B cell (primary cell): ENCODE data around the gene SIPA1L3. TPM values are rescaled to one million over a fixed set of nuclear protein-coding genes. Genes with fewer than 3 reads are reported as not detected.
A peak's percentile ranks its signal among the peaks of the same experiment; 100 is the strongest.

ENCODE experiments used
- ATAC-seq: fragments of 200-7000 bp; cut with Tn5 transposase; one replicate; pipeline ENCODE4 v1.10.0; 2021; ENCODE audit warnings: low read depth, mild to moderate bottlenecking, moderate number of reproducible peaks, moderate library complexity
- CTCF ChIA-PET: fragments of 350-600 bp; sonication (Branson Sonifier 250); formaldehyde crosslinking; loops from one replicate; lab custom pipeline; 2021; ENCODE audit warnings: antibody characterized with exemption, inconsistent platforms; lab: Charles Lee
- POLR2A ChIA-PET: fragments of 350-600 bp; sonication (Branson Sonifier 250); formaldehyde crosslinking; loops from one replicate; lab custom pipeline; 2021; ENCODE audit warnings: antibody characterized with exemption; lab: Charles Lee
- DNase-seq: peaks from one replicate; pipeline ENCODE4 v3.0.0; 2013
- H2AFZ ChIP-seq: 2 replicates; pipeline ENCODE4 v1.6.1; 2012; ENCODE audit warnings: mild to moderate bottlenecking, low read depth, low read length; ENCODE audit not compliant: insufficient read depth, poor library complexity, severe bottlenecking
- H3K27ac ChIP-seq, 2 donors: 1 replicate in 1 of 2; 2 replicates in 1 of 2; pipeline ENCODE4 v1.5.1; 2012 to 2013; ENCODE audit warnings: low read length in 2 of 2, mild to moderate bottlenecking in 2 of 2, moderate library complexity in 1 of 2
- H3K27me3 ChIP-seq, 4 experiments: fragments of 200-600 bp in 1 of 4; sonication (generic) in 1 of 4; replicated peaks in 1 of 4; 1 replicate in 2 of 4; 2 replicates in 2 of 4; pipeline versions ENCODE4 v1.6.1 to v1.7.0; 2013 to 2016; ENCODE audit warnings: low read length in 3 of 4, mild to moderate bottlenecking in 2 of 4, mixed read lengths in 1 of 4, moderate library complexity in 1 of 4; ENCODE audit not compliant: insufficient read depth in 4 of 4, control insufficient read depth in 3 of 4; ENCODE audit errors: control extremely low read depth in 1 of 4
- H3K36me3 ChIP-seq, 2 experiments: replicated peaks in 1 of 2; 1 replicate in 1 of 2; 2 replicates in 1 of 2; pipeline versions ENCODE4 v1.6.1 to v1.7.1; 2013; ENCODE audit warnings: low read length in 1 of 2; ENCODE audit not compliant: insufficient read depth in 2 of 2, control insufficient read depth in 1 of 2; ENCODE audit errors: control extremely low read depth in 1 of 2, extremely low read depth in 1 of 2
- H3K4me1 ChIP-seq, 2 donors: fragments of 200-600 bp in 1 of 2; sonication (generic) in 1 of 2; 1 replicate in 1 of 2; 2 replicates in 1 of 2; pipeline versions ENCODE4 v1.5.1 to v1.6.1; 2013 to 2017; ENCODE audit warnings: low read length in 2 of 2; ENCODE audit not compliant: control insufficient read depth in 2 of 2, insufficient read depth in 2 of 2
- H3K4me2 ChIP-seq: replicated peaks from 2 replicates; pipeline ENCODE3; 2012; ENCODE audit warnings: mild to moderate bottlenecking, low read depth, low read length; ENCODE audit not compliant: poor library complexity, severe bottlenecking
- H3K4me3 ChIP-seq, 5 experiments: fragments of 200-600 bp in 1 of 5; sonication (generic) in 1 of 5; 1 replicate in 3 of 5; 2 replicates in 2 of 5; pipeline versions ENCODE4 v1.5.1 to v1.7.0; 2011 to 2016; ENCODE audit warnings: low read length in 4 of 5, mild to moderate bottlenecking in 4 of 5, low read depth in 2 of 5, control low read depth in 1 of 5, moderate library complexity in 1 of 5; ENCODE audit not compliant: insufficient read depth in 1 of 5; ENCODE audit errors: control extremely low read depth in 1 of 5, extremely low read depth in 1 of 5
- H3K79me2 ChIP-seq: fragments of 200-600 bp; sonication (generic); one replicate; pipeline ENCODE4 v1.6.0; 2016; ENCODE audit warnings: low read length; ENCODE audit not compliant: control insufficient read depth, insufficient read depth
- H3K9ac ChIP-seq: fragments of 200-600 bp; sonication (generic); 2 replicates; pipeline ENCODE4 v1.6.1; 2017; ENCODE audit warnings: mild to moderate bottlenecking, low read length, moderate library complexity
- H3K9me3 ChIP-seq, 3 donors: one replicate each; pipeline versions ENCODE4 v1.6.1 to v1.7.1; 2013; ENCODE audit warnings: low read length in 2 of 3; ENCODE audit not compliant: control insufficient read depth in 2 of 3, insufficient read depth in 1 of 3; ENCODE audit errors: control extremely low read depth in 1 of 3
- H4K20me1 ChIP-seq: 2 replicates; pipeline ENCODE4 v1.6.0; 2012; ENCODE audit warnings: mild to moderate bottlenecking, low read length; ENCODE audit not compliant: insufficient read depth, control insufficient read depth, poor library complexity, severe bottlenecking
- H3K27ac Mint-ChIP-seq: one replicate; pipeline ENCODE4 v1.8.0; 2021; ENCODE audit warnings: mixed read lengths
- H3K27me3 Mint-ChIP-seq: one replicate; pipeline ENCODE4 v1.8.0; 2021; ENCODE audit warnings: mixed read lengths
- H3K4me1 Mint-ChIP-seq: one replicate; pipeline ENCODE4 v1.8.0; 2021; ENCODE audit warnings: mixed read lengths
- H3K4me3 Mint-ChIP-seq: one replicate; pipeline ENCODE4 v1.8.0; 2021; ENCODE audit warnings: mixed read lengths
- H3K9me3 Mint-ChIP-seq: one replicate; pipeline ENCODE4 v1.8.0; 2022; ENCODE audit warnings: mixed read lengths; ENCODE audit not compliant: insufficient read depth
- EZH2 ChIP-seq: IDR thresholded peaks from 2 replicates; pipeline ENCODE4 v1.6.1; 2012; ENCODE audit warnings: borderline replicate concordance, low read depth, mild to moderate bottlenecking, moderate library complexity, low read length; ENCODE audit not compliant: insufficient read depth, poor library complexity, severe bottlenecking
- WGBS: methylation state at CpG from one replicate; pipeline ENCODE4 v1.1.5; 2013; ENCODE audit warnings: missing lambda C conversion rate; ENCODE audit not compliant: insufficient coverage; 5-methylcytosine and 5-hydroxymethylcytosine counted together
- intact Hi-C: fragments of 100-400 bp; cut with micrococcal nuclease; formaldehyde crosslinking; loops from one replicate; pipeline ENCODE4 v1.10.0; 2022
- polyA plus RNA-seq: library from polyadenylated mRNA; depleted of rRNA; stranded (reverse); fragments of >200 nt; gene quantifications from 2 replicates; pipeline ENCODE4 v1.2.3, GENCODE V29; 2012
- total RNA-seq, 2 donors: library from RNA; stranded (reverse); fragments of 120-200 nt in 1 of 2; gene quantifications; 1 replicate in 1 of 2; 2 replicates in 1 of 2; pipeline versions ENCODE4 v1.2.3 to v1.2.4, GENCODE V29; 2013 to 2022
- TF ChIP-seq, protein P1 (sequence below): fragments of 200-600 bp; IDR thresholded peaks from one replicate; pipeline ENCODE4 v1.8.0; 2022; ENCODE audit warnings: antibody characterized with exemption, mild to moderate bottlenecking

SIPA1L3 gene
- total and polyA plus RNA-seq, 2 donors (not counting 1 experiment from before 2014, with no cell fraction given), result 48.3 to 295 TPM

DNA sequence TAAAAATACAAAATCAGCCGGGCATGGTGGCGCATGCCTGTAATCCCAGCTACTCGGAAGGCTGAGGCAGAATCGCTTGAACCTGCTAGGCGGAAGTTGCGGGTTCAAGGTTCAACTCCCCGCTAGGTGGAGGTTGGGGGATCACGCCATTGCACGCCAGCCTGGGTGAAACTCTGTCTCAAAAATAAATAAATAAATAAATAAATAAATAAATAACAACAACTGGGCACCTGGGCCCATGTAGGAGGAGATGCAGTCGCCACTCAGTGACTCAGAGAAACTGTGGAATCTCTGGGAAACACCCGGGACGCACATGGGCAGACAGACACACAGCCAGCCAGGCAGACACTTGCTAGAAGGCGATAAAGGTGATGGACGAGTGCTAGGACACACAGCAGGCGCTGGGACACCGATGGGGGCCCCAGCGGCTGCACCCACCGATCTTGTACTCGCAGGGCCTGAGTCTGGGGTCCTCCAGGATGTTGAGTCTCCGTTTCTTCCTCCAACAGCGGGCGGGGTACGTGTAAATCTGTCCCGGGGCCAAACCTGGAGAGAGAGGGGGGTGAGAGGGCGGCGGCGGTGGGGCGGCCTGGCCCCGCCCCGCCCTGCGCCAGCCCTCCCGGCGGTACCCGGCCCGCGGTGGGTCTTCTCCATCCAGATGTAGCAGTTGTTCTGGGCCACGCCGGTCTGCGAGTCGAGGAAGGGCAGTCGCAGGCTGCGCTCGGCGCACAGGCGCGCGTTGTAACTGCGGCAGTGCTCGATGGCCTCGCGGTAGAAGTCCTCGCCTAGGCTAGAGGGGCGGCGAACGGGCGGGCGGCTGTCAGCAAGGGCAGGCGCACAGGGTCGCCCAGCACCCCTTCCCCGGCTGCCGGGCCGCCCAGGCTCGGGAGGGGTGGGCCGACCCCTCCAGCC, 315.2 kb downstream of the SIPA1L3 start:
- DNase-seq, result no peak
- 43% methylated on average over 51 of the region's 64 CpGs for WGBS
- Histone ChIP-seq H3K27ac (no peak overlapping the region), H3K9ac (no peak overlapping the region), H3K4me2 (no peak overlapping the region), H4K20me1 (no peaks in the 10 kb centered on the region), H3K4me1 (peaks cover 14 to 32% of the 10 kb centered on the region in 2 donors), H3K4me3 (no peak overlapping the region), H3K27me3 (peaks cover 0 to 71% (median 37%) of the 10 kb centered on the region in 4 experiments), H3K9me3 (peaks cover 0 to 10% (median 0%) of the 10 kb centered on the region in 3 donors), H3K79me2 (no peaks in the 10 kb centered on the region), H2AFZ (no peak overlapping the region), H3K36me3 (no peaks in the 10 kb centered on the region)
- no peak for ATAC-seq
- Mint-ChIP-seq H3K9me3 (no peaks in the 10 kb centered on the region), H3K27ac (no peak overlapping the region), H3K4me1 (peaks cover 19% of the 10 kb centered on the region), H3K4me3 (peak overlapping the region; percentile 13), H3K27me3 (peaks cover 52% of the 10 kb centered on the region)
- TF ChIP-seq, protein P1, sequence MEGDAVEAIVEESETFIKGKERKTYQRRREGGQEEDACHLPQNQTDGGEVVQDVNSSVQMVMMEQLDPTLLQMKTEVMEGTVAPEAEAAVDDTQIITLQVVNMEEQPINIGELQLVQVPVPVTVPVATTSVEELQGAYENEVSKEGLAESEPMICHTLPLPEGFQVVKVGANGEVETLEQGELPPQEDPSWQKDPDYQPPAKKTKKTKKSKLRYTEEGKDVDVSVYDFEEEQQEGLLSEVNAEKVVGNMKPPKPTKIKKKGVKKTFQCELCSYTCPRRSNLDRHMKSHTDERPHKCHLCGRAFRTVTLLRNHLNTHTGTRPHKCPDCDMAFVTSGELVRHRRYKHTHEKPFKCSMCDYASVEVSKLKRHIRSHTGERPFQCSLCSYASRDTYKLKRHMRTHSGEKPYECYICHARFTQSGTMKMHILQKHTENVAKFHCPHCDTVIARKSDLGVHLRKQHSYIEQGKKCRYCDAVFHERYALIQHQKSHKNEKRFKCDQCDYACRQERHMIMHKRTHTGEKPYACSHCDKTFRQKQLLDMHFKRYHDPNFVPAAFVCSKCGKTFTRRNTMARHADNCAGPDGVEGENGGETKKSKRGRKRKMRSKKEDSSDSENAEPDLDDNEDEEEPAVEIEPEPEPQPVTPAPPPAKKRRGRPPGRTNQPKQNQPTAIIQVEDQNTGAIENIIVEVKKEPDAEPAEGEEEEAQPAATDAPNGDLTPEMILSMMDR, result no peak
- no peak for TF ChIP-seq EZH2
- POLR2A ChIA-PET, result no interaction called here
- intact Hi-C loops, result loop anchor here (10.0 kb wide), 1 partner anchor 317 kb away; the partner anchor contains the start of genes SIPA1L3 and WDR87
- CTCF ChIA-PET, result no interaction called here

GRCh38 chr19:38223119-38223523, 316.1 kb downstream of the SIPA1L3 start:
- ChIA-PET CTCF (no interaction called here), POLR2A (no interaction called here)
- Histone ChIP-seq H3K27ac (no peak overlapping the region), H3K9ac (no peak overlapping the region), H2AFZ (no peak overlapping the region), H3K4me3 (no peak overlapping the region), H3K9me3 (peaks cover 0 to 15% (median 0%) of the 10 kb centered on the region in 3 donors), H3K79me2 (no peaks in the 10 kb centered on the region), H3K36me3 (no peaks in the 10 kb centered on the region), H3K27me3 (peaks cover 0 to 78% (median 44%) of the 10 kb centered on the region in 4 experiments), H3K4me1 (peaks cover 20 to 40% of the 10 kb centered on the region in 2 donors), H3K4me2 (peak overlapping the region; percentile 80), H4K20me1 (no peaks in the 10 kb centered on the region)
- ATAC-seq (no peak), DNase-seq (no peak)
- Mint-ChIP-seq H3K27ac (no peak overlapping the region), H3K27me3 (peaks cover 61% of the 10 kb centered on the region), H3K4me1 (peaks cover 25% of the 10 kb centered on the region), H3K9me3 (no peaks in the 10 kb centered on the region), H3K4me3 (peak overlapping the region; percentile 61)
- TF ChIP-seq, protein P1, result no peak
- no peak for TF ChIP-seq EZH2
- intact Hi-C loops, result loop anchor here (10.0 kb wide), 1 partner anchor 318 kb away; the partner anchor contains the start of genes SIPA1L3 and WDR87
- WGBS, result 96% methylated on average over 2 of the region's 3 CpGs
